DND-41 (cell line): Measurements from ENCODE around the gene KRT73.
A peak's percentile ranks its signal among the peaks of the same experiment; 100 is the strongest.

Experiments used
- ATAC-seq: fragments of 200-7000 bp; cut with Tn5 transposase; 3 replicates; pipeline ENCODE4 v1.9.1; 2021; ENCODE audit warnings: low read depth; ENCODE audit not compliant: insufficient read depth
- DNase-seq: peaks from one replicate; pipeline ENCODE4 v3.0.0-alpha.2; 2020
- H2AFZ ChIP-seq: 2 replicates; pipeline ENCODE4 v1.6.0; 2012; ENCODE audit warnings: low read depth, low read length
- H3K27ac ChIP-seq: 2 replicates; pipeline ENCODE4 v1.5.1; 2012; ENCODE audit warnings: low read length, inconsistent platforms
- H3K27me3 ChIP-seq: fragments of 200-600 bp; sonication (generic); 2 replicates; pipeline ENCODE4 v1.6.0; 2012; ENCODE audit warnings: low read length, mild to moderate bottlenecking, inconsistent platforms; ENCODE audit not compliant: insufficient read depth, poor library complexity
- H3K36me3 ChIP-seq: 2 replicates; pipeline ENCODE4 v1.5.1; 2012; ENCODE audit warnings: low read length, inconsistent platforms; ENCODE audit not compliant: insufficient read depth
- H3K4me1 ChIP-seq: 2 replicates; pipeline ENCODE4 v1.5.1; 2012; ENCODE audit warnings: mild to moderate bottlenecking, low read length; ENCODE audit not compliant: insufficient read depth
- H3K4me2 ChIP-seq: 2 replicates; pipeline ENCODE4 v1.6.0; 2012; ENCODE audit warnings: mild to moderate bottlenecking, moderate library complexity, low read length, inconsistent platforms; ENCODE audit not compliant: insufficient read depth
- H3K4me3 ChIP-seq, 2 experiments: fragments of 200-600 bp in 1 of 2; shearing (Covaris generic) in 1 of 2; 2 replicates each; pipeline ENCODE4 v1.5.1; 2012 to 2016; ENCODE audit warnings: inconsistent platforms in 2 of 2, low read length in 2 of 2, mild to moderate bottlenecking in 2 of 2, low read depth in 1 of 2, moderate library complexity in 1 of 2
- H3K79me2 ChIP-seq: 2 replicates; pipeline ENCODE4 v1.6.0; 2012; ENCODE audit warnings: low read length, inconsistent platforms; ENCODE audit not compliant: insufficient read depth
- H3K9ac ChIP-seq: 2 replicates; pipeline ENCODE4 v1.6.0; 2012; ENCODE audit warnings: low read depth, mild to moderate bottlenecking, inconsistent platforms, low read length, moderate library complexity
- H3K9me3 ChIP-seq: 2 replicates; pipeline ENCODE4 v1.5.1; 2012; ENCODE audit warnings: low read length, moderate library complexity, mild to moderate bottlenecking, inconsistent platforms; ENCODE audit not compliant: insufficient read depth, severe bottlenecking
- H4K20me1 ChIP-seq: 2 replicates; pipeline ENCODE4 v1.6.0; 2012; ENCODE audit warnings: low read length; ENCODE audit not compliant: insufficient read depth
- EZH2 ChIP-seq: IDR thresholded peaks from 3 replicates; pipeline ENCODE4 v1.6.1; 2012; ENCODE audit warnings: borderline replicate concordance, low read depth, mild to moderate bottlenecking, moderate library complexity, low read length, inconsistent platforms; ENCODE audit not compliant: severe bottlenecking
- TF ChIP-seq, protein P1 (sequence below): IDR thresholded peaks from 2 replicates; pipeline ENCODE4 v1.5.1; 2012; ENCODE audit warnings: borderline replicate concordance, low read length, moderate library complexity, mild to moderate bottlenecking; ENCODE audit not compliant: poor library complexity, severe bottlenecking; ENCODE audit errors: extremely low read depth

KRT73 gene

DNA sequence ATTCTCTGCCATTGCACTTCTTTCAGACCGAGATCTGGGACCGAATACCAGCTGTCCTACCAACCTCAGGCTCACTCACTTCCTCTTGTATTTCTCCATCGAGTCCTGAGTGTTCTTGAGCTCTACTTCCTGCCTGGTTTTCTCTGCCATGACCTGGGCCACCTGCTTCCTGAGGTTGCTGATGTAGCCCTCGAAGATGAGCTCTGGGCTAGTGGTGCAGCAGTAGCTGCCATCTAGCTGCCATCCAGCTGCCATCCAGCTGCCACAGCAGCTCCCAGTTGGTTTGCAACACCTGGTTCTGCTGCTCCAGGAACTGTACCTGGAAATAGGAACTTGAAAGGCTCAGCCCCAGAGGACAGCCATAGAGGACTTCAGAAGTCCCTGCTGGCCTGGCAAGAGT is 15.0 kb upstream of the KRT73 start:
- no peak for TF ChIP-seq EZH2
- TF ChIP-seq, protein P1, sequence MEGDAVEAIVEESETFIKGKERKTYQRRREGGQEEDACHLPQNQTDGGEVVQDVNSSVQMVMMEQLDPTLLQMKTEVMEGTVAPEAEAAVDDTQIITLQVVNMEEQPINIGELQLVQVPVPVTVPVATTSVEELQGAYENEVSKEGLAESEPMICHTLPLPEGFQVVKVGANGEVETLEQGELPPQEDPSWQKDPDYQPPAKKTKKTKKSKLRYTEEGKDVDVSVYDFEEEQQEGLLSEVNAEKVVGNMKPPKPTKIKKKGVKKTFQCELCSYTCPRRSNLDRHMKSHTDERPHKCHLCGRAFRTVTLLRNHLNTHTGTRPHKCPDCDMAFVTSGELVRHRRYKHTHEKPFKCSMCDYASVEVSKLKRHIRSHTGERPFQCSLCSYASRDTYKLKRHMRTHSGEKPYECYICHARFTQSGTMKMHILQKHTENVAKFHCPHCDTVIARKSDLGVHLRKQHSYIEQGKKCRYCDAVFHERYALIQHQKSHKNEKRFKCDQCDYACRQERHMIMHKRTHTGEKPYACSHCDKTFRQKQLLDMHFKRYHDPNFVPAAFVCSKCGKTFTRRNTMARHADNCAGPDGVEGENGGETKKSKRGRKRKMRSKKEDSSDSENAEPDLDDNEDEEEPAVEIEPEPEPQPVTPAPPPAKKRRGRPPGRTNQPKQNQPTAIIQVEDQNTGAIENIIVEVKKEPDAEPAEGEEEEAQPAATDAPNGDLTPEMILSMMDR = no peak
- H3K4me2 ChIP-seq = no peak overlapping the region
- no peak overlapping the region for H3K27ac ChIP-seq
- H3K36me3 ChIP-seq = no peaks in the 10 kb centered on the region
- no peaks in the 10 kb centered on the region for H3K79me2 ChIP-seq
- no peaks in the 10 kb centered on the region for H3K27me3 ChIP-seq
- peaks cover 7% of the 10 kb centered on the region; the same call in 1 of the 2 replicates for H4K20me1 ChIP-seq
- no peak overlapping the region for H3K9ac ChIP-seq
- no peak overlapping the region for H2AFZ ChIP-seq
- ATAC-seq (peak; percentile 72; the same call in 2 of the 3 replicates), DNase-seq (peak; percentile 23)
- H3K4me1 ChIP-seq = no peaks in the 10 kb centered on the region
- no peak overlapping the region for H3K4me3 ChIP-seq
- H3K9me3 ChIP-seq = no peaks in the 10 kb centered on the region

DNA sequence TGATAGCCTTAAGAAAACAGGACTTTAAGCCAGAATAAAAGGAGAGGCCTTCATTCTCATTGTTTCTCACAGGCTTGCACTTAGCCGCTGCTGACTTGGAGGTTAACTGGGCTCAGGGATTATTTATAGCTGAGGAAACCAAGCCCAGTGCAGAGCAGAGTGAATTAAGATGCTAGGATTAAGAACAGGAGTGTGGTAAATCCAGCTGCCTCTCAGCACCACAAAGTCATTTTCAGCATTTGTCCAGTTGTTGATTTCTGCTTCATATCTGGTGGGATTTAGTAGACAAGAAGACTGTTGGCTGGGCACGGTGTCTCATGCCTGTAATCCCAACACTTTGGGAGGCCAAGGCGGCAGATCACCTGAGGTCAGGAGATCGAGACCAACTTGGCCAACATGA is 14.3 kb upstream of the KRT73 start:
- ATAC-seq (no peak), DNase-seq (no peak)
- Histone ChIP-seq H3K36me3 (no peaks in the 10 kb centered on the region), H3K4me3 (no peak overlapping the region), H3K4me2 (no peak overlapping the region), H2AFZ (no peak overlapping the region), H3K79me2 (no peaks in the 10 kb centered on the region), H3K9ac (no peak overlapping the region), H3K9me3 (no peaks in the 10 kb centered on the region), H3K27me3 (no peaks in the 10 kb centered on the region), H3K27ac (no peak overlapping the region), H4K20me1 (peaks cover 7% of the 10 kb centered on the region; the same call in 1 of the 2 replicates), H3K4me1 (no peaks in the 10 kb centered on the region)
- TF ChIP-seq, protein P1 = no peak
- TF ChIP-seq EZH2 = no peak

DNA sequence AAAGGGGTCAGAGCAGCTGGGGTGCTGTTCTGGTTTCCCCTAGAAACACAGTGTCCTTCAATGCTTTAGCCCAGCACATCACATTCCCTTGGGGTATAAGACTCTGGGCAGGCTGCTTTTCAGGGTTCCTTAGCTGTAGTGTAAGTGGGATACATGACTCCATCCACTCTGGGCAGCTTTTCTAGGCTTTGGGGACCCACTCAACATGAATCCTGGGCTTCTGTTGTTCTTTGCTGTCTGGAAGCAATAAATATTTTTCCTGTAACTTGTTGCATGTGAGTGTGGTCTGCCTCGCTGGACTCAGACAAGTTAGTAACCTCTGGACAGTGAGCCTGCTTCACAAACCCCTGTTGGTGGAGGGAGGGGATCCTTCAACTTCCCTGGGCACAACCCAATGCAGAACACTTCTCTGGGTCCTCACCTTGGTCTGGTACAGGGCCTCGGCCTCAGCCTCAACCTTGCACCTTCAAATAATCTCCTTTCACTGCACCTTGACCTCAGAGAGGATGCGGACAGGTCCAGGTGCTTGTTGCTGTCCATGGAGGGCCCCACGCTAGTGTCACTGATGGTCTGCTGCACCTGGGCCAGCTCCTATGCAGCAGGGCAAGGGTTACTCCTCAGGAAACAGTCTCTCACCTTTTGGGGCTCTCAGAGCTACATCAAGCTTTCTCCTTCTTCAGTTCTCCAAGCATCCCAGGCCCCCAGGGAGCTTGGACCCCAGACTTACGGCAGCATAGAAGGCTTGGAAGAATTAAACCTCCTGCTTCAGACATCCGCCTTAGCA is 13.5 kb upstream of the KRT73 start:
- ATAC-seq (no peak), DNase-seq (no peak)
- Histone ChIP-seq H3K9ac (no peak overlapping the region), H3K4me1 (no peaks in the 10 kb centered on the region), H3K9me3 (no peaks in the 10 kb centered on the region), H3K4me3 (no peak overlapping the region), H4K20me1 (peaks cover 7% of the 10 kb centered on the region; the same call in 1 of the 2 replicates), H2AFZ (no peak overlapping the region), H3K27ac (no peak overlapping the region), H3K27me3 (no peaks in the 10 kb centered on the region), H3K4me2 (no peak overlapping the region), H3K79me2 (no peaks in the 10 kb centered on the region), H3K36me3 (no peaks in the 10 kb centered on the region)
- TF ChIP-seq, protein P1 = no peak
- TF ChIP-seq EZH2 = no peak
